Transverse colon (tissue), 3 donors: ENCODE measurements around the gene RASSF4.

Experiments
- EP300 ChIP-seq: sonication (generic); formaldehyde crosslinking; IDR thresholded peaks from one replicate; pipeline ENCODE4 v1.6.1; 2017; ENCODE audit warnings: antibody characterized with exemption, low read depth
- POLR2AphosphoS5 ChIP-seq, 3 donors: sonication (generic); formaldehyde crosslinking; IDR thresholded peaks; one replicate each; pipeline ENCODE4 v1.6.1; 2016; ENCODE audit warnings: antibody characterized with exemption in 3 of 3

- TF ChIP-seq EP300 (no peak), POLR2AphosphoS5 (IDR thresholded peaks at IDR 0.05) (no peak)
Observed at GRCh38 chr10:44934416-44935200, 25.0 kb upstream of the RASSF4 start.
